GM18502 (cell line): Measurements from ENCODE around the gene KPNA5.
"Not testable (repeated sequence)": the region's sequence is repeated elsewhere in the genome, so short reads cannot be mapped to it uniquely, and the experiment has no call there.

Source experiments
- ATAC-seq: cut with Tn5 transposase; IDR thresholded peaks from one replicate; pipeline ENCODE4 v1.9.1; 2021; ENCODE audit warnings: mild to moderate bottlenecking; ENCODE audit not compliant: unreplicated experiment, poor library complexity

Gene KPNA5

DNA sequence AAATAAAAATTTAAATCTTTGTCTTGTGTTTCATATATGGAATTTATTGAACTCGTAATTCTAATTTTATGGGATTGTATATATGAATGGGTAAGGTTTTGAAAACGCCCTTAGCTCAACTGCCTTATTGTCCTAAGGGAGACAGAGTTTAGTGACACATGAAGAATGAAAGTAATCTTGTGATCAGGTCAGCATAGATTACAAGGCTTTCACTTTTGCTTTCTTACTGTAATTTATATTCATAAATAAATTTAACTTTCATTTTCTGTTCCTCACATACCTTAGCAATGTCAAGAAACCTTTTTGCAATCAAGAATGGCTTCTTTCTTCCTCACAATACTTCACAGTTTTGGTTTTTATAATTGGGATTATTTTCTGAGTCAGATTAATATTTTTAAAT, 14.4 kb downstream of the KPNA5 start:
- ATAC-seq, result peak; percentile 89

- peak; percentile 78 for ATAC-seq
Observed at GRCh38 chr6:116697480-116697879, 16.5 kb downstream of the KPNA5 start.

DNA sequence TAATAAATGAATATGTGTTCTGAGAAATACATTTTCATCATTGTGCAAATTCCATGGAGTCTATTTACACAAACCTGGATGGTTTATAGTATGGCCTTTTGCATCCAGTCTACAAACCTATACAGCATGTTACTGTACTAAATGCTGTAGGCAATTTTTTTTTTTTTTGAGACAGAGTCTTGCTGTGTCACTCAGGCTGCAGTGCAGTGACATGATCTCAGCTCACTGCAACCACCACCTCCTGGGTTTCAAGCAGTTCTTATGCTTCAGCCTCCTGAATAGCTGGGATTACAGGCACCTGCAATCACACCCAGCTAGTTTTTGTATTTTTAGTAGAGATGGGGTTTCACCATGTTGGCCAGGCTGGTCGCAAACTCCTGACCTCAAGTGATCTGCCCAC, 22.9 kb downstream of the KPNA5 start:
- ATAC-seq, result not testable (repeated sequence)

GRCh38 chr6:116705917-116706316, 24.9 kb downstream of the KPNA5 start:
- no peak for ATAC-seq

DNA sequence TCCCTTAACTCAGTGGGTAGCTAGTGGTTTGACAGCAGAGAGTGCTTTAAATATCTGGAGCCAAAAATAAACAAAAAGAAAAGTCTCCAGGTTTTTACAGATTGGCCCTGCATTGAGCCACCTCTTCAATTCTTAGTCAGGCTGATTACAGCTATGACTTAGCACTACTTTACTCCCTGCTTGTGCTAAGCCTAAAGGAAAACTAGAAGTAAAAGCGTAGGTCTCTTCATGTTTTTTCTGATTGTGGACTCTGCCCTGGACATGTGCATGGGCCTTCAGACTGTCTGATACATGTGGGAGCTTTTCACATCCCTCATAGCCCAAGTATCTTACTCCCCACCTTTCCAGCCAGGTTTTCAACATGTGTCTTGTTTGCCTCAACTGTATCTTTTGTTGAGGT, 33.3 kb downstream of the KPNA5 start:
- ATAC-seq, result no peak

- no peak for ATAC-seq
Observed at GRCh38 chr6:116714761-116715160, 33.8 kb downstream of the KPNA5 start.

GRCh38 chr6:116726947-116727346, 45.9 kb downstream of the KPNA5 start:
- no peak for ATAC-seq

- ATAC-seq, result no peak
Observed at GRCh38 chr6:116730513-116730912, 49.5 kb downstream of the KPNA5 start.

DNA sequence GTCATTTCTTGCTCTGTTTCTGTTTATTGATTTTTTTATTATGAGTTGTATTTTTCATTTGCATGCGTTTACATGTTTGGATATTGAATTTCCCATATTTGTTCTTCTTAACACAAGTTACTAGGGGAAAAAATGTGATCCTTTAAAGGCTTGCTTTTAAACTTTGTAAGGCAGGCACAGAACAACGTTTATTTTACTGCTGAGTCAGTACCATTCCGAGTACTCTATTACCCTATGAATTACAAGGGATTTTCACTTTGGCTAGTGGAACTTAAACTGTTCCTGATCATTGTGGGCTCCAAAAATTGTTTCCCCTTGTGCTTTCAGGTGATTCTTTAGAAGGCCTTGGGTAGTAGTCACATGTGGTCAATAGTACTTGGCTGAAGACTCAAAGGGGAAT, 56.0 kb downstream of the KPNA5 start:
- no peak for ATAC-seq

DNA sequence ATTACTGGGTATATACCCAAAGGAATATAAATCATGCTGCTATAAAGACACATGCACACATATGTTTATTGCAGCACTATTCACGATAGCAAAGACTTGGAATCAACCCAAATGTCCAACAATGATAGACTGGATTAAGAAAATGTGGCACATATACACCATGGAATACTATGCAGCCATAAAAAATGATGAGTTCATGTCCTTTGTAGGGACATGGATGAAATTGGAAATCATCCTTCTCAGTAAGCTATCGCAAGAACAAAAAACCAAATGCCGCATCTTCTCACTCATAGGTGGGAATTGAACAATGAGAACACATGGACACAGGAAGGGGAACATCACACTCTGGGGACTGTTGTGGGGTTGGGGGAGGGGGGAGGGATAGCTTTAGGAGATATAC, 59.5 kb downstream of the KPNA5 start:
- ATAC-seq, result not testable (repeated sequence)

DNA sequence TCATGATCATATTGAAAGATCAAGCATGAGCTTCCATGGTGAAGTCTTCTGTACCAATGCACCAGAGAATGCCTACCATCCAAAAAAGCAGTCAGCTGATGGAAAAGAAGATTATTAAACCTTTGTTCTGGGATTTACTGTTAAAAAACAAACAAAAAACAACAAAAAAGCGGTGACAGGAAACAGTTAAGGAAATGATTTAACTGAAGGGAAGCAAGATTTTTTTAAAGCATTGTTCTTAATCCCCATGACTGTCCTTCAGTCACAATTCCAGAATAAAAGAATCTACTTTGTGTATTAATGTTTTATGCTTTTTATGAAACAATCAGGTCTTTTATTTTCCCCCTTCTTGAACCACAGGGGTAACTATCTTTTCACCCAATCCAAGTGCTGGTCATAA, 60.6 kb downstream of the KPNA5 start:
- ATAC-seq, result no peak

GRCh38 chr6:116745176-116745575, 64.2 kb downstream of the KPNA5 start:
- no peak for ATAC-seq

GRCh38 chr6:116761779-116762178, 80.8 kb downstream of the KPNA5 start:
- no peak for ATAC-seq

GRCh38 chr6:116762235-116762634, 81.2 kb downstream of the KPNA5 start:
- ATAC-seq, result no peak

DNA sequence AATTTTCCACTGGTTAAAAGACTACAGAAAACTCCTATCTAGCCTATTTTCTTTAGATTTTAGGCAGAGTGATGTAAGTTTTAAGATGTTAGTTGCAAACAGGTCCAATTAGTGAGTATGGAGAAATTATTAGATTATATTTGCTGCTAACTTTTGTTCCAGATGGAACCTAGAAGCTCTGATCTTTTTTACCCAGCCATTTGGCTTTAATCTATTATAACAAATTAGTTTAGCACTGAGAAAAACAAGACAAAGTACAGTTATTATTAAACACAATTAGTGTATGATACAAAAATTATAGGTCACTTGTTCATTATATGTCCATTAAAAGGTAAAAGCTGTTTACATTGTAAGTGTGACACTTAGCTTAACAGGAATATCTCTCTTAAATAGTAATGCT, 82.0 kb downstream of the KPNA5 start:
- no peak for ATAC-seq

GRCh38 chr6:116763906-116764628, 83.1 kb downstream of the KPNA5 start:
- ATAC-seq, result no peak

DNA sequence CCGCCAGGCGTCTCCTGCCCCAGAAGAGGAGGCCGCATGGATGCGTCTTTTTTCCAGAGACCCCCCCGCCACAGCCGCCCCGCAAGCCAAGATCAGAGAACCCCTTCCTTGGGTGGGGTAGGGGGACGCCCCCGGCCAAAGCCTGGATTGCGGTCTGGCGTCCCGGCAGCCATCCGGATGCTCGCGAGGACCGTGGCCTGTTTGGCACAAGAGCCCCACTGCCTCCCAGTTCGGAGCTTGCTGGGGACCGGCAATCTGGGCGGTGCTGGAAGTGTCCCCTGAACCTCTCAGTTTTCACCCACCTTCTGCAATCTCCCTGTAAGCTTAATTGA, 83.6 kb downstream of the KPNA5 start:
- no peak for ATAC-seq

DNA sequence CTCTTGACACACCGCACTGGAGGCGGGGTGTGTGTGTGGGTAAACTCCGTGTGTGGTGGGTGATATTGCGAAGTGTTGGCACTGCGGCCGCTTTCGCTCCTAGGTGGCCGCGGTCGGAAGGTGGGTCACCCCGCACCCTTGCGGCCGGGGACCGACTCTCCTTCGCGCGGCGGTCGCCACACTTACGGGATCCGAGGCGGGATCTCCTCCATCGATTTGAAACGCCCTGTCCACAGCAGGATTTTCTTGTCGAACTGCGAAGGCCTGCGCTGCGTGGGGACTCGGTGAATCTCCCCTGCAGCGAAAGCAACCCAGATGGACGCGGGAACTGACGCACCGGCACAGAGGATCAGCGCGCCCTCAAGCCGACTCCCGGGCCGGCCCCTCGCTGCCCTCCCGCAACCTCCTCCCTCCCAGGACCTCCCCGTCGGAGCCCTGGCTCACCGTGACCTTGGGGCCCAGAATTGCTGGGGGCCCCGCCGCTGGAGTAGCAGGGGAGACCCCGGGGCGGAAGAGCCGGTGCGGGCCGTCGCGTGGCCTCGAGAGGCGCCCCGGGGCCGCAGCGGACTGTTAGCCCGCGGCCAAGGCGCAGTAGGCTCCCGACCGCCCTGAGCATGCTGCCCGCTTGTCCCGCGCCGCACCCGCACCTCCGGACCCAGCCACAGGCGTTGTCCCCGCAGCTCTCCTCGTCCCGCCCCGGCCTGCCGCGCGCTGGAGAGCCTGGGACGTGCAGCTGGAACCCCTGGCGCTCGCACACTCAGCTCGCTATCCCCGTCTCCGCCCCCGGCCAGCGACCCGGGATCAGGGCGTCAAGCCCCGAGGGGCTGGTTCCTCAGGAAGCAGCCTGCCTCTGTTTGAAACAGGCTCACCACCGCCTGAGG, 84.2 kb downstream of the KPNA5 start, which contains the start of gene FAM162B:
Gene FAM162B, minus strand, starts transcription at position 759 of the 881 bp plus-strand sequence. Its CDS starts 143 bp downstream, at position 616.
- peak; percentile 50 for ATAC-seq

DNA sequence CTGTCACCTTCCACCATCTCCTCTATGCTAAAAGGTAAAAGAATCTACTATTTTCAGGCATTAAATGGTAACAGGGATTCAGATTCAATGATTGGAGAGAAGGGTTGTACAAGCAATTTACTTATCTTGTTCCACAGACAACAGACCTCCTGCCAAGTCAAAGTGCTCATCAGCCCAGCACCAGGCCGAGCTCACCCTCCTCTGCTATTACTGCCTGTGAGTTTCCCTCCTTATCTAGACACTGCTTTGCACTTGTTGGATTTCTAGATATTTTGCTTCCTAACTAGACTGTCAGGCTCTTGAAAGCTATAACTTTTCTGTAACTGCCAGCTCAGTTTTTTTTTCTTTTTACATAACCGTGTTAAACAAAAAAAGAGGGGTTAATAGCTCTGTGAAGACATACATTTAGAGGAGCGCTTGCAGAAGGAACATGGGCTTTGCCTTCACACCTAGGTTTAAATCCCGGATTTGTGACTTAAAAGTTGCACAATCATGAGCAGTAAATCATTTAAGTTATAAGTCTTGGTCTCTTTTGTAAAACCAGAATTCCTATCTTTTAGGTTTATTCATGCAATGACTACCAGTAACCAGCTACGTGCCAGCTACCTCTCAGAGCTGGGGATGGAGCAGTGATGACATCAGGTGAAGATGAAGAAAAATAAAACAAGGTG, 85.6 kb downstream of the KPNA5 start:
- ATAC-seq, result no peak

GRCh38 chr6:116767715-116768114, 86.7 kb downstream of the KPNA5 start:
- ATAC-seq, result no peak

- ATAC-seq, result no peak
Observed at GRCh38 chr6:116772450-116772849, 91.4 kb downstream of the KPNA5 start.
